GM23248 (cell line): Measurements from ENCODE around the gene TMEM25. TPM values are rescaled to one million over a fixed set of nuclear protein-coding genes. Genes with fewer than 3 reads are reported as not detected.

ENCODE experiments used
- DNase-seq: peaks from one replicate; pipeline ENCODE4 v3.0.0-alpha.2; 2015
- H2AFZ ChIP-seq: fragments of 200-600 bp; sonication (generic); 2 replicates; pipeline ENCODE4 v1.6.1; 2016; ENCODE audit warnings: antibody characterized with exemption
- H3F3A ChIP-seq: fragments of 200-600 bp; sonication (generic); 2 replicates; pipeline ENCODE4 v1.6.1; 2016; ENCODE audit warnings: mild to moderate bottlenecking, antibody characterized with exemption, mixed run types; ENCODE audit not compliant: insufficient read depth
- H3K27ac ChIP-seq: fragments of 200-600 bp; sonication (generic); 2 replicates; pipeline ENCODE4 v1.5.1; 2016; ENCODE audit warnings: mild to moderate bottlenecking
- H3K27me3 ChIP-seq: fragments of 200-600 bp; sonication (generic); replicated peaks from 2 replicates; pipeline ENCODE4 v1.6.1; 2016; ENCODE audit warnings: mild to moderate bottlenecking; ENCODE audit not compliant: insufficient read depth
- H3K36me3 ChIP-seq: fragments of 200-600 bp; sonication (generic); 2 replicates; pipeline ENCODE4 v1.6.1; 2016; ENCODE audit warnings: low read depth, mild to moderate bottlenecking
- H3K4me1 ChIP-seq: fragments of 200-600 bp; sonication (generic); 2 replicates; pipeline ENCODE4 v1.6.1; 2016; ENCODE audit warnings: mild to moderate bottlenecking; ENCODE audit not compliant: insufficient read depth
- H3K4me2 ChIP-seq: fragments of 200-600 bp; sonication (generic); one replicate; pipeline ENCODE4 v1.6.1; 2016; ENCODE audit warnings: mild to moderate bottlenecking; ENCODE audit not compliant: unreplicated experiment
- H3K4me3 ChIP-seq: fragments of 200-600 bp; sonication (generic); 2 replicates; pipeline ENCODE4 v1.5.1; 2016; ENCODE audit warnings: mild to moderate bottlenecking
- H3K79me2 ChIP-seq: fragments of 200-600 bp; sonication (generic); 2 replicates; pipeline ENCODE4 v1.6.1; 2016; ENCODE audit warnings: mild to moderate bottlenecking; ENCODE audit not compliant: insufficient read depth
- H3K9ac ChIP-seq: fragments of 200-600 bp; sonication (generic); 2 replicates; pipeline ENCODE4 v1.6.1; 2016; ENCODE audit warnings: mild to moderate bottlenecking
- H3K9me2 ChIP-seq: fragments of 200-600 bp; sonication (generic); 2 replicates; pipeline ENCODE4 v1.6.1; 2016; ENCODE audit warnings: mixed run types, mild to moderate bottlenecking, moderate library complexity; ENCODE audit not compliant: insufficient read depth
- H3K9me3 ChIP-seq: fragments of 200-600 bp; sonication (generic); one replicate; pipeline ENCODE4 v1.6.1; 2017; ENCODE audit warnings: low read depth
- H4K20me1 ChIP-seq: fragments of 200-600 bp; sonication (generic); 2 replicates; pipeline ENCODE4 v1.6.0; 2016; ENCODE audit not compliant: insufficient read depth
- EZH2 ChIP-seq: fragments of 200-600 bp; sonication (generic); IDR thresholded peaks from 2 replicates; pipeline ENCODE4 v1.6.1; 2018; ENCODE audit warnings: antibody characterized with exemption, mild to moderate bottlenecking; ENCODE audit not compliant: insufficient read depth, poor library complexity, severe bottlenecking
- EZH2phosphoT487 ChIP-seq: fragments of 200-600 bp; sonication (generic); IDR thresholded peaks from 2 replicates; pipeline ENCODE4 v1.6.1; 2018; ENCODE audit warnings: antibody characterized with exemption, moderate library complexity, mild to moderate bottlenecking, low read depth; ENCODE audit not compliant: insufficient read depth
- WGBS, 2 experiments: methylation state at CpG; one replicate each; pipeline ENCODE4 v1.1.6; 2015 to 2017; ENCODE audit warnings: low lambda C conversion rate in 2 of 2, low coverage in 1 of 2; ENCODE audit errors: missing lambda C conversion rate in 2 of 2; 5-methylcytosine and 5-hydroxymethylcytosine counted together
- in situ Hi-C: fragments of 300-500 bp; cut with MboI; formaldehyde crosslinking; loops from 2 replicates; pipeline ENCODE4 v1.15.0; 2020
- polyA plus RNA-seq: library from polyadenylated mRNA; unstranded; fragments of >200 nt; fragmentation: Nextera tagmentation; extraction: Ambion mirVana; gene quantifications from 2 replicates; pipeline ENCODE4 v1.2.1, GENCODE V29; 2016
- total RNA-seq: library from RNA; depleted of rRNA; stranded (reverse); fragments of >200 nt; shearing (Covaris generic); gene quantifications from 2 replicates; pipeline ENCODE4 v1.2.3, GENCODE V29; 2014

The TMEM25 gene
- total and polyA plus RNA-seq, 2 experiments from 2014 or later, result 7.1 to 10.6 TPM

DNA sequence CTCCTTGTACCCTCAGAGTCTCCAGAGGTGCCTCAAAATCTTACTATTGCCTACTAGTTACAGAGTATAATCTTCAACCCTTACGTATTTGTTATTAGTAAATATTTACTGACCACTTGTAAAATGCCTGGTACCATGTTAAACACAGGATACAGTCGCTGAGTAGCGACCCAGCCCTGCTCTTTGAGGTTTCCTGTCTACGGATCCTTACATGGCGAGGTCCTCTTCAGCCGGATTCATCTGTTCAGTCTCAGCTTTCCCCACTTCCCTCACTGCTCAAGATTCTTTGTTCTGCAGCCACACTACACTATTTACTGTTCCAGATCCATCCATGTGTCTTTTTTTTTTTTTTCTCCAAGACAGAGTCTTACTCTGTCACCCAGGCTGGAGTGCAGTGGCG lies 16.9 kb upstream of the TMEM25 start:
- Histone ChIP-seq H4K20me1 (no peaks in the 10 kb centered on the region), H3K36me3 (peaks cover 68% of the 10 kb centered on the region), H3K9me3 (no peaks in the 10 kb centered on the region), H3K9ac (no peak overlapping the region), H3K79me2 (no peaks in the 10 kb centered on the region), H3F3A (no peaks in the 10 kb centered on the region; the same call in 1 of the 2 replicates), H3K4me1 (no peaks in the 10 kb centered on the region), H2AFZ (no peak overlapping the region), H3K4me2 (no peak overlapping the region), H3K27ac (no peak overlapping the region), H3K27me3 (no peaks in the 10 kb centered on the region), H3K4me3 (no peak overlapping the region), H3K9me2 (no peaks in the 10 kb centered on the region)
- no peak for TF ChIP-seq EZH2
- no peak for TF ChIP-seq EZH2phosphoT487
- WGBS, 2 experiments, result 96 to 99% methylated on average over 7 of the region's 7 CpGs
- in situ Hi-C loops, result no loop called here
- DNase-seq, result no peak

DNA sequence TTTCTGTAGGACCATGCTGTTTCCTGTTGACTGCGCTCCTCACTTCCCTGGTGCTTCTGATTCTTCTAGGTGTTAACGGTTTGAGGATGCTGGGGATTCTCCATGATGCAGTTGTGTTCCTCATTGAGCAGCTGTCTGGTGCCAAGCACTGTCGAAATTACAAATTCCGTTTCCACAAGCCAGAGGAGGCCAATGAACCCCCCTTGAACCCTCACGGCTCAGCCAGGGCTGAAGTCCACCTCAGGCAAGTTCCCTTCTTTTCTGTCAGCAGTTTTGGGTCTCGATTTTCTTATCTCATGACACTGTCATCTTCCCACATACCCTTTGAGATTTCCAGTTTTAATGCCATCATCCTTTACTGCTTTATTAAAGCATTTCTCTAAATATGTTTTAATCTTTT lies 11.4 kb upstream of the TMEM25 start:
- no peak overlapping the region for H3K9ac ChIP-seq
- H3K4me2 ChIP-seq, result no peak overlapping the region
- no peak overlapping the region for H2AFZ ChIP-seq
- 85 to 88% methylated on average over 6 of the region's 6 CpGs for WGBS, 2 experiments
- no peaks in the 10 kb centered on the region for H3K4me1 ChIP-seq
- no peaks in the 10 kb centered on the region for H4K20me1 ChIP-seq
- in situ Hi-C loops, result no loop called here
- no peaks in the 10 kb centered on the region for H3K9me3 ChIP-seq
- no peaks in the 10 kb centered on the region for H3K27me3 ChIP-seq
- H3F3A ChIP-seq, result peaks cover 13% of the 10 kb centered on the region; the same call in 1 of the 2 replicates
- no peak for DNase-seq
- no peak overlapping the region for H3K27ac ChIP-seq
- H3K4me3 ChIP-seq, result no peak overlapping the region
- TF ChIP-seq EZH2phosphoT487 (no peak), EZH2 (no peak)
- H3K36me3 ChIP-seq, result peaks cover 54% of the 10 kb centered on the region
- no peaks in the 10 kb centered on the region for H3K79me2 ChIP-seq
- H3K9me2 ChIP-seq, result no peaks in the 10 kb centered on the region

DNA sequence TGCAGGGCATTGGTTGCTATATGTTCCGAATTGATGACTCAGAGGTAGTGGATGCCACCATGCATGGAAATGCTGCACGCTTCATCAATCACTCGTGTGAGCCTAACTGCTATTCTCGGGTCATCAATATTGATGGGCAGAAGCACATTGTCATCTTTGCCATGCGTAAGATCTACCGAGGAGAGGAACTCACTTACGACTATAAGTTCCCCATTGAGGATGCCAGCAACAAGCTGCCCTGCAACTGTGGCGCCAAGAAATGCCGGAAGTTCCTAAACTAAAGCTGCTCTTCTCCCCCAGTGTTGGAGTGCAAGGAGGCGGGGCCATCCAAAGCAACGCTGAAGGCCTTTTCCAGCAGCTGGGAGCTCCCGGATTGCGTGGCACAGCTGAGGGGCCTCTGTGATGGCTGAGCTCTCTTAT lies 9.1 kb upstream of the TMEM25 start:
- DNase-seq, result no peak
- WGBS, 2 experiments, result 87 to 89% methylated on average over 13 of the region's 13 CpGs
- H3K79me2 ChIP-seq, result no peaks in the 10 kb centered on the region
- H3K9ac ChIP-seq, result no peak overlapping the region
- no peak overlapping the region for H2AFZ ChIP-seq
- no peaks in the 10 kb centered on the region for H3K9me2 ChIP-seq
- no peak overlapping the region for H3K4me2 ChIP-seq
- in situ Hi-C loops, result no loop called here
- TF ChIP-seq EZH2phosphoT487 (no peak), EZH2 (no peak)
- H3K27me3 ChIP-seq, result no peaks in the 10 kb centered on the region
- H4K20me1 ChIP-seq, result no peaks in the 10 kb centered on the region
- H3K27ac ChIP-seq, result no peak overlapping the region
- H3K4me3 ChIP-seq, result no peak overlapping the region
- peaks cover 43% of the 10 kb centered on the region for H3K36me3 ChIP-seq
- peaks cover 13% of the 10 kb centered on the region; the same call in 1 of the 2 replicates for H3F3A ChIP-seq
- H3K9me3 ChIP-seq, result no peaks in the 10 kb centered on the region
- H3K4me1 ChIP-seq, result no peaks in the 10 kb centered on the region

DNA sequence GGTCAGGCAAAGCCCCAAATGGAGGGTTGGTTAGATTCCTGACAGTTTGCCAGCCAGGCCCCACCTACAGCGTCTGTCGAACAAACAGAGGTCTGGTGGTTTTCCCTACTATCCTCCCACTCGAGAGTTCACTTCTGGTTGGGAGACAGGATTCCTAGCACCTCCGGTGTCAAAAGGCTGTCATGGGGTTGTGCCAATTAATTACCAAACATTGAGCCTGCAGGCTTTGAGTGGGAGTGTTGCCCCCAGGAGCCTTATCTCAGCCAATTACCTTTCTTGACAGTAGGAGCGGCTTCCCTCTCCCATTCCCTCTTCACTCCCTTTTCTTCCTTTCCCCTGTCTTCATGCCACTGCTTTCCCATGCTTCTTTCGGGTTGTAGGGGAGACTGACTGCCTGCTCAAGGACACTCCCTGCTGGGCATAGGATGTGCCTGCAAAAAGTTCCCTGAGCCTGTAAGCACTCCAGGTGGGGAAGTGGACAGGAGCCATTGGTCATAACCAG lies 8.4 kb upstream of the TMEM25 start:
- 43 to 45% methylated on average over 6 of the region's 6 CpGs for WGBS, 2 experiments
- in situ Hi-C loops, result no loop called here
- peak; percentile 58 for DNase-seq
- TF ChIP-seq EZH2phosphoT487 (no peak), EZH2 (no peak)
- H3K4me1 ChIP-seq, result no peaks in the 10 kb centered on the region
- H3K27me3 ChIP-seq, result no peaks in the 10 kb centered on the region
- no peaks in the 10 kb centered on the region for H3K9me2 ChIP-seq
- no peaks in the 10 kb centered on the region for H4K20me1 ChIP-seq
- H3K4me3 ChIP-seq, result no peak overlapping the region
- peaks cover 13% of the 10 kb centered on the region; the same call in 1 of the 2 replicates for H3F3A ChIP-seq
- no peaks in the 10 kb centered on the region for H3K9me3 ChIP-seq
- no peak overlapping the region for H3K9ac ChIP-seq
- H3K36me3 ChIP-seq, result peaks cover 39% of the 10 kb centered on the region
- no peaks in the 10 kb centered on the region for H3K79me2 ChIP-seq
- no peak overlapping the region for H3K4me2 ChIP-seq
- H3K27ac ChIP-seq, result no peak overlapping the region
- H2AFZ ChIP-seq, result no peak overlapping the region

DNA sequence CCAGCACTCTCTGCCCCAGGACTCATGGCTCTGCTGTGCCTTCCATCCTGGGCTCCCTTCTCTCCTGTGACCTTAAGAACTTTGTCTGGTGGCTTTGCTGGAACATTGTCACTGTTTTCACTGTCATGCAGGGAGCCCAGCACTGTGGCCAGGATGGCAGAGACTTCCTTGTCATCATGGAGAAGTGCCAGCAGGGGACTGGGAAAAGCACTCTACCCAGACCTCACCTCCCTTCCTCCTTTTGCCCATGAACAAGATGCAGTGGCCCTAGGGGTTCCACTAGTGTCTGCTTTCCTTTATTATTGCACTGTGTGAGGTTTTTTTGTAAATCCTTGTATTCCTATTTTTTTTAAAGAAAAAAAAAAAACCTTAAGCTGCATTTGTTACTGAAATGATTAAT lies 6.6 kb upstream of the TMEM25 start:
- no peaks in the 10 kb centered on the region for H3K27me3 ChIP-seq
- no peak overlapping the region for H3K27ac ChIP-seq
- H3K79me2 ChIP-seq, result no peaks in the 10 kb centered on the region
- in situ Hi-C loops, result no loop called here
- H4K20me1 ChIP-seq, result no peaks in the 10 kb centered on the region
- H2AFZ ChIP-seq, result no peak overlapping the region
- H3K9me3 ChIP-seq, result no peaks in the 10 kb centered on the region
- H3F3A ChIP-seq, result peaks cover 13% of the 10 kb centered on the region; the same call in 1 of the 2 replicates
- H3K4me1 ChIP-seq, result no peaks in the 10 kb centered on the region
- no peak overlapping the region for H3K4me3 ChIP-seq
- H3K36me3 ChIP-seq, result peaks cover 29% of the 10 kb centered on the region
- DNase-seq, result no peak
- no peak overlapping the region for H3K9ac ChIP-seq
- H3K9me2 ChIP-seq, result no peaks in the 10 kb centered on the region
- TF ChIP-seq EZH2phosphoT487 (no peak), EZH2 (no peak)
- no peak overlapping the region for H3K4me2 ChIP-seq
